DOHH2 (cell line): ENCODE measurements around the gene TICRR.

Experiments
- EZH2phosphoT487 ChIP-seq: fragments of 200-600 bp; sonication (generic); IDR thresholded peaks from 2 replicates; pipeline ENCODE4 v1.6.1; 2017; ENCODE audit warnings: borderline replicate concordance, mild to moderate bottlenecking, antibody characterized with exemption, low read length, moderate library complexity, mixed read lengths
- TF ChIP-seq, protein P1 (sequence below): fragments of 200-600 bp; sonication (generic); IDR thresholded peaks from one replicate; pipeline ENCODE4 v1.5.1; 2014; ENCODE audit warnings: antibody characterized with exemption, mild to moderate bottlenecking, low read depth, low read length; ENCODE audit not compliant: poor library complexity, severe bottlenecking

DNA sequence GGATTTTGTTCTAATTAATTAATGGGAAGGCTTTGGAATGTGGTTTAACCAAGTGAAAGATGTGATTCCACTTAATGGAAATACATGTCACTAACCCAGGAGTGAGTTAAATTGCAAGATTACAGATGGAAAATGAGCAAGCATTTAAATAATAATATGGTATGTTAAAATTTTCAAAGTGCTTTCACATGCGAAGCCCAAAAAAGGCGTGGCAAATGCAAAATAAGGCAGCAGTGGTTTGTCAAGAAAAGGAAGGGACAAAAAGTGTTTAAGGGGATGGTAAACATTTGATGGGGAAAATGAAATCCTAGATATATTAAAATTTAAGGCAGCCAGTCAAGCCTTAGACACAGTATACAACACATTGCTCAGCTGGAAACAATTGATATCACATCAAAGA, 2.9 kb downstream of the TICRR start:
- TF ChIP-seq, protein P1, sequence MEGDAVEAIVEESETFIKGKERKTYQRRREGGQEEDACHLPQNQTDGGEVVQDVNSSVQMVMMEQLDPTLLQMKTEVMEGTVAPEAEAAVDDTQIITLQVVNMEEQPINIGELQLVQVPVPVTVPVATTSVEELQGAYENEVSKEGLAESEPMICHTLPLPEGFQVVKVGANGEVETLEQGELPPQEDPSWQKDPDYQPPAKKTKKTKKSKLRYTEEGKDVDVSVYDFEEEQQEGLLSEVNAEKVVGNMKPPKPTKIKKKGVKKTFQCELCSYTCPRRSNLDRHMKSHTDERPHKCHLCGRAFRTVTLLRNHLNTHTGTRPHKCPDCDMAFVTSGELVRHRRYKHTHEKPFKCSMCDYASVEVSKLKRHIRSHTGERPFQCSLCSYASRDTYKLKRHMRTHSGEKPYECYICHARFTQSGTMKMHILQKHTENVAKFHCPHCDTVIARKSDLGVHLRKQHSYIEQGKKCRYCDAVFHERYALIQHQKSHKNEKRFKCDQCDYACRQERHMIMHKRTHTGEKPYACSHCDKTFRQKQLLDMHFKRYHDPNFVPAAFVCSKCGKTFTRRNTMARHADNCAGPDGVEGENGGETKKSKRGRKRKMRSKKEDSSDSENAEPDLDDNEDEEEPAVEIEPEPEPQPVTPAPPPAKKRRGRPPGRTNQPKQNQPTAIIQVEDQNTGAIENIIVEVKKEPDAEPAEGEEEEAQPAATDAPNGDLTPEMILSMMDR = no peak
- no peak for TF ChIP-seq EZH2phosphoT487
